Embryonic facial prominence (tissue), 1 donor: ENCODE data around the gene SPTBN1.

Experiments used
- DNase-seq: peaks from one replicate; pipeline ENCODE4 v3.0.0-alpha.2; 2016; ENCODE audit errors: extremely low spot score

Gene SPTBN1

GRCh38 chr2:54704688-54705605 lies 248.8 kb downstream of the SPTBN1 start:
- DNase-seq, result peak; percentile 58

- no peak for DNase-seq
Observed at GRCh38 chr2:54706622-54707021, 250.5 kb downstream of the SPTBN1 start.

DNA sequence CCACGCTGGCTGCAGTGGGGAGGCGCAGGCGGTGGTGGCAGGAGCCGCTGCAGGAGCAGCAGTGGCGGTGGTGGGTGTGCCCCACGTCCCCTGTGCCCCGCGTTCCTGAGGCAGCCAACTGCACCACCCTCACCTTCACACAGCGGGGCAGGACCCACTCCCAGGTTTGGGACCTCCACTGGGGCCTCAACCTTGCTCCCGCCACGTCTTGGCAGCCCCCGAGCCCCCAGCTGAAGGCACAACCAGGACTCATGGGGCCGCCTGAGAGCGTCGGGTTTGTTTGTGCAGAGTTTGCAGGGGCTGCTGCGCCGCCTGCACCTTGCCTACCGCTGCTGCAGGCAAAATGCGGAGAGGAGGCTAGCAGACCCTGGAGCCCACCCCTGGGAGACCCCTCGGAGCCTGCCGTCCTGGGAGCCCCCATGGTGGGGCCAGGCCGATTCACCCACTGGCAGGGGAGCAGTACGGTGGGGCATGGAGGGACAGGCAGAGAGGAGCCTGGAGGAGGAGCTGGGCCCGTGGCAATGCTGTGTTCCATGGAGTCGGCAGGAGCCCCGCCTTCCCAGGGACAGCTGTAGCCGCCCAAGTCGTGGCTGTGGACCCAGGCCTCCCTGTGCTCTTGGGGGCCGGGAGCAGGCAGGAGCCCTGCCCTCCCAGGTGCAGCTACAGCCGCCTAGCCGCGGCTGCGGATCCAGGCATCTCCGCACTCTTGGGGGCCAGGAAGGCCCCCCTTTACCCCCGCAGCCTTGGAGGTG lies 252.6 kb downstream of the SPTBN1 start:
- no peak for DNase-seq

DNA sequence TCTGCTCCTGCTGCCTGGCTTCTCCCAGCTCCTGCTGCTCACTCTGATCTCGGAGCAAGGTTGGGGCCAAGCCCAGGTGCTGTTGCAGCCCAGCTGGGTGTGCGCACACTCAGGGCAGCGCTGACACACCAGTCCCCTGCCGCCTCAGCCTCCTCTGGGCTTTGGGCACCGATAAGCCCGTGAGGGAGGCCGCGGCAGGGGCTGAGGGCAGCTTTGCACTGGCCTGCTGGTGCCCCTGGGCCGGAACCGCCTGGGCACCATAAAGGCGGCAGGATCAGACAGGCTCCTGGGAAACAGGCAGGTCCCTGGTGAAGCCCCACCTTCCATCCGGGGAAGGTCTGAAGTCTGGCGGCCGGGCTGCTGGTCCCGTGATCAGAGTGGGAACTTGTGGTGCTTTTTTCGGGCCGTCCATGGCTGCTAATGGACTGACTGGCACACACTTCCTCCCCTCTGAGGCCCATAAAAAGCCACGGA lies 253.2 kb downstream of the SPTBN1 start:
- no peak for DNase-seq

- no peak for DNase-seq
Observed at GRCh38 chr2:54710216-54710615, 254.1 kb downstream of the SPTBN1 start.

GRCh38 chr2:54712516-54712915 lies 256.4 kb downstream of the SPTBN1 start:
- no peak for DNase-seq

DNA sequence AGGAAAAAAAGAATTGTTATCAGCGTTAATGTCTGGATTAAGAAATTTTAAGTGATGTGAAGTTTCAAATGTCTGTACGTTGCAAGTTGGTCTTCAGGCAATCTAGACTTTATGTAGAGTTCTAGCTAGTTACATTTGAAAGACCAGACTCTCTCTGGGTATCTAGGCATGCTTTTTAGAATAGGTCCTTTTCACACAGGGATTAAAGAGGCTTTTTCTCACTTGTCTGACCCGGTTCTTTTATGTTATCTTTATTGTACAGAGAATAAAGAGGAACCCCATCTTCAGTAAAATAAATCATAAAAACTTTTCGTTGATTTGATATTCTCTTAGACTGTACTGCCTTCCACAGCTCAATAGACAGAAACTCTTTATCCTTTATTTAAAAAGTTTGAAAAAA lies 258.9 kb downstream of the SPTBN1 start:
- no peak for DNase-seq

DNA sequence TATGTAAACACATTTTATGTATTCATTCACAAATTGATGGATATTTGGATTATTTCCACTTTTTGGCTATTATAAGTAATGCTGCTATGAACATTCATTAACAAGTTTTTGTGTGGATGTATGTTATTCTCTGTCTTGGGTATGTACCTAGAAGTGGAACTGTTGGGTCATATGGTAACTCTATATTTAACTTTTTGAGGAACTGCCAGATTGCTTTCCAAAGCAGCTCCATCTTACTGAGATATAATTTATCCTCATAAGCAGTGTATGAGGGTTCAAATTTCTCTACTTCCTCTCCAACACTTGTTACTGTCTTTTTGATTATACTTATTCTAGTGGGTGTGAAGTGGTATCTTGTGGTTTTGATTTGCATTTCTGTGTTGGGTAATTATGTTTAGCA lies 260.2 kb downstream of the SPTBN1 start:
- DNase-seq, result no peak

DNA sequence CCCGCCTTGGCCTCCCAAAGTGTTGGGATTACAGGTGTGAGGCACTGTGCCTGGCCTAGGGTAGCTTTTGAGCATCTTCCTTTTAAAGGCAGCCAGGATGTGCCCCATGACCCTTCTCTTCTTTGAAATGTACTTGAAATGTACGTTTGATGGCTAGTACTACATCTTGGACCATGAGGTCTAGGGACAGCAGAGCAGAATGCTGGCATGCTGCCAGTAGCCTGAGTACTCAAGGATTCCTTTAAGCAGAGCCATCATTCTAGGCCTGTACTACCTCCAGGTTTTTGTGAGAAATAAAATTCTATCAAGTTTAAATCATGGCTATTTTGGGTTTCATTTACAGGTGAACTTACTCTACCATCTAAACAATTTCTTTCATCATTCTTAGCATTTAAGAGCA lies 264.4 kb downstream of the SPTBN1 start:
- DNase-seq, result no peak
